GM18499 (cell line): ENCODE results near the gene SNAPIN.

ENCODE experiments used
- ATAC-seq: cut with Tn5 transposase; IDR thresholded peaks from one replicate; pipeline ENCODE4 v1.9.1; 2021; ENCODE audit warnings: moderate number of reproducible peaks; ENCODE audit not compliant: insufficient read depth, unreplicated experiment

Gene SNAPIN

GRCh38 chr1:153698923-153699714 lies 40.6 kb downstream of the SNAPIN start:
- ATAC-seq, result no peak

DNA sequence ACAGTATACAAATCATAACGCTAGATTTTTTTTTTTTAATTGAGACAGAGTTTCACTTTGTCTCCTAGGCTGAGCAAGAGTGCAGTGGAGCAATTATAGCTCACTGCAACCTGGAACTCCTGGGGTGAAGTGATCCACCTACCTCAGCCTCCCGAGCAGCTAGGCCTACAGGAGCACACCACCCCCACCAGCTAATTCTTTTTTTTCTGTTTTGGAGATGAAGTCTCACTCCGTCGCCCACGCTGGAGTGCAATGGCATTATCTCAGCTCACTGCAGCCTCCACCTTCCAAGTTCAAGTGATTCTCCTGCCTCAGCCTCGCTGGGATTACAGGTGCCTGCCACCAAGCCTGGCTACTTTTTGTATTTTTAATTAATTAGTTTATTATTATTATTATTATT lies 41.3 kb downstream of the SNAPIN start:
- no peak for ATAC-seq

- ATAC-seq, result no peak
Measured at GRCh38 chr1:153705484-153705883, 47.0 kb downstream of the SNAPIN start.

GRCh38 chr1:153711026-153711425 lies 52.5 kb downstream of the SNAPIN start:
- ATAC-seq, result no peak
